SHP77 (cell line): Measurements from ENCODE around the gene NQO2.
"Not testable (repeated sequence)": the region's sequence is repeated elsewhere in the genome, so short reads cannot be mapped to it uniquely, and the experiment has no call there.

Experiments used
- DNase-seq, 2 experiments: peaks; one replicate each; lab custom pipeline; 2025; lab: John Stamatoyannopoulos, UW

The NQO2 gene

DNA sequence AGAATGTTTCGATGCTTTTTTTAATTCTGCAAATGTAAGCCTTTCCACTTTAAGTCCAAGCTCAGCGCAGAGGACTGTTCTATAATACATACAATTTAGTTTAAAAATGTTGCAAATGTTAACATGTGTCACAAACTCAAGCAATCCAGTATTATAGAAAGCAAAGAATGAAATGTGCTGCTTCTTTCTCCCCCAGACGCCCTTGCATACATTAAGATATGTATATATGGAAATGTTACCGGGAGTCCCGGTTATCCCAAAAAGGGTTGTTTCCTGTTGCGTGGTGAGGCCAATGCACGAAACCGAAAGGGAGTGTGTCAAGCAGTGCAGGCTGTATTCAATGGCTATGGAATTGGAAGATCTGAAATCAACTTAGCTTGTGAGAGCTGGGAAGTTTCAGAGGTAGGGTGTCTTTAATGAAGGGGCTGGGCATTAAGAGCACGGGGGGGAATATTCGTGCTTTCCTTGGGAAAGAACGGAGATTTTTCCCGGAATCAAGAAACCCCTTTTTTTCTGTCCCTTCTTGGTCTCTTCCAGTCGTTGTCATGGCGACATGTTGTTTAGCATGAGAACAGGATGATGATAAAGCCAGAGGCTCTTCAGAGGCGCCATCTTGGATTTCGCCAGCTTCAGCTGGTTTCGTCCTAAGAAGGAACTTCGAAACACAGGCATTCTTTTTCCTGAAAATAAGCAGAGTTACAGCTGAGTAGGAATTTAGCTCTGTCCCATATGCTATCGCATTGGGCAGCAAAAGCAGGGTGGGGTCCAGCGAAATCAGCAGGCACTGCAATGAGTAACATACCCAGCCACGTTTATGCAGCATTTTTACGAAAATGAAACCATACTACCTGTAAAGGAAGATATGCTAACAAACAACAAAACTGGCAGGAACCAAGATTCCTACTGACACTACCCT, 10.1 kb upstream of the NQO2 start:
- DNase-seq = peak; percentile 91 to 94

- DNase-seq = peak in 1 of 2 experiments; percentile 18
Observed at GRCh38 chr6:2990248-2990931, 9.3 kb upstream of the NQO2 start.

DNA sequence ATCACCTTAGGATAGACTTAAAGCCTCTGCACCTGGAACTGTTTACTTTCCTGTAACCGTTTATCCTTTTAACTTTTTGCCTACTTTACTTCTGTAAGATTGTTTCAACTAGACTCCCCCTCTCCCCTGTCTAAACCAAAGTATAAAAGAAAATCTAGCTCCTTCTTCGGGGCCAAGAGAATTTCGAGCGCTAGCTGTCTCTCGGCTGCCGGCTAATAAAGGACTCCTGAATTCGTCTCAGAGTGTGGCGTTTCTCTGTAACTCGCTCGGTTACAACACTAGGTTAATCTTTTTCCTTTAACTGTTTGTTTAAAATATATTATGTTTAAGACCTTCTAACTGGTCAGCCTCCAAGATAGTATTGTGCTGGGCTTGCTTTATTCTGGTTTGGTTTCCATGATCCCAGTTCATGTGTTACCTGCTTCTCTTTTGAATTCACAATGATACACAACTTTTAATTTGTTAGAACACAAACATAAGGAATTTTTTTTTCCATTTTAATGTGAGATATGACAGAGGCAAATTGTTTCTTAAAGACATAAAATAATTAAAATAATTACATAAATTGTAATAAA, 8.7 kb upstream of the NQO2 start:
- peak in 1 of 2 experiments; percentile 43 for DNase-seq

GRCh38 chr6:2992330-2992979, 7.2 kb upstream of the NQO2 start:
- no peak for DNase-seq

DNA sequence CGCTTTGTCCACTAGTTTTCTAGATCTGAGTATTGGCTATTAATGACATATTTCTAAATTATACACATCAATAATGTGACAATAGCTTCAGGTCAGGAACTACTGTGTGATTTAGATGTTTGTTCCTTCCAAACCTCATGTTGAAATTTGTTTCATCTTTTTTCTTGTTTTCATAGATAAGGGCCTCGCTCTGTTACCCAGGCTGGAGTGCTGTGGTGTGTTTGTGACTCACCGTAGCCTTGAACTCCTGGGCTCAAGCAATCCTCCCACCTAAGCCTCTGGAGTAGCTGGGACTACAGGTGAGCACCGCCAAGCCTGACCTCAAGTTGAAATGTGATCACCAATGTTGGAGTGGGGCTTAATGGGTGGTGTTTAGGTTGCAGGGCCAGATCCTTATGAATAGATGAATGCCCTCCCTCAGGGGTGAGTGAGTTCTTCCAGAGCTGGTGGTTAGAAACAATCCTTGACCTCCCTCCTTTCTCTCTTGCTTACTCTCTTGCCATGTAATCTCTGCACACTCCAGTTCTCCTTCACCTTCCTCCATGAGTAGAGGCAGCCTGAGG, 5.9 kb upstream of the NQO2 start:
- DNase-seq = no peak

GRCh38 chr6:2998249-2998997, 1.3 kb upstream of the NQO2 start:
- not testable (repeated sequence) for DNase-seq

DNA sequence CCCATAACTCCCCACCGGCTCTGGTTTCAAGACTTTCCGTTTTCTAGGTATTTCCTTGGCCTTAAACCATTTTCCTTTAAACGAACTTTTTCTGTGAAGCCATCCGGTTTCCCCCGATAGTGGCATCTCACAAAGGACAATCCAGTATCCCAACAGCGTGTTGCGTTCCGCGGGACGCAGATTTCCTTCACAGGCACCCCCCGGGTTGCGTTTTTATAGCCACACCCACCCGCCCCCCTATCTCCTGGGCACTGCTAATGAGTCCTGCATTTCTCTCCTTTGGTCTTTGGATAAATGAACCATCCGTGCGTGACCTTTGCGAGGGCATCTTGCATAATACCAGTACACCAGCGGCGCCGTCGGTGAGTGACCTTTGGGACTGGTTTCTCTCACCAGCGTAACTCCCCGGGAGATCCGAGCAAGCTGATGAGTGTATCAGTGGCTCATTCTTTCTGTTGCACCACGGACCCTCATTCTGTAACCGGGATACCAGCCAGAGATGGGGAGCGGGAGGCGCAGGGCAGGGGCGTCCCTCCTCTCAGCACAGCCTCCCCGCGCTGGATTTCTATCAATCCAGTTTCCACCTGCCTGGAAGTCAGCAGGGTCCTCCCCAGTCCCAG, 586 bp upstream of the NQO2 start:
- DNase-seq = peak in 1 of 2 experiments; percentile 79

DNA sequence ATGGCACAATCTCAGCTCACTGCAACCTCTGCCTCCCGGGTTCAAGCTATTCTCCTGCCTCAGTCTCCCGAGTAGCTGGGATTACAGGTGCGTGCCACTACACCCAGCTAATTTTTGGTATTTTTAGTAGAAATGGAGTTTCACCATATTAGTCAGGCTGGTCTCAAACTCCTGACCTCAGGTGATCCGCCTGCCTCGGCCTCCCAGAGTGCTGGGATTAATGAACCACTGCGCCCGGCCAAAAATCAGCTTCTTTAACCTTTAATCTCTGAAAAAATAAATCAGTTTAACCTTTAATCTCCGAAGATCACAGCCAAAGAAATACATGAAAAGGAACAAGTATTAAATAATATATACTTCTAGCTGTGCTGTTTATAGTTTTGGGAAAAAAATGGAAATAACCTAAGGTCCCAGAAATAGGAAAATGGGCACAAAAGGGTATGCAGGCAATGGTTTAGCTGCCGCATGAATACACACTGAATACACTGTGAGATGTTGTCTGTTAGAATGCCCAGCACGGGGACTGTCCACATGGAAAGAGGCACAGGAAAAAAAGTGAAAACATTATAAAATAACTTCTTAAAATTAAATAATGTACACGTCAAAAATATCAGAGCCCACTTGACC, 1.6 kb downstream of the NQO2 start:
- no peak for DNase-seq

DNA sequence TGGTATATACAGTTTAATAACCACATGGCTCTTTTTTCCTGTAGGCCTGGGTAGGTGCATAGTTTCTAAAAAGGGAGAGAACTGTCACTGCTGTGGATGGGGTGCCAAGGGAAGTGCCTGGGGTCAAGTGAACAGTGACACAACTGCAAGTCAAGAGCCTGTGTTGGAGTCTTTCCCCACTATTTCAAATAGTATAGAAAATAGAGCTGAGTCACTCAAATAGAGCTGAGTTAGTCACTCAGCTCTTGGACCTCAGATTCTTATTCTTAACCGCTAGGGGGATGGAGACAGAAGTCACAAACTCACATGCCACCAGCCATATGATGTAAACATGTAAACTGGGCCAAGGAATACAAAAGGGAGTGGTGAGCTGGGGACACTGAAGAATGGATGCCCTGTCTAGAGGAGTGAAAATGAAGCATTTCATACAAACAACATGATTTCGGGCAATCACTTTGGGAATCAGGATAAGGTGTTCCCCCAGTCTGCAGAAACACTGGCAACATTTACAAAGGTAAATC, 2.1 kb downstream of the NQO2 start:
- DNase-seq = peak; percentile 57 to 61

DNA sequence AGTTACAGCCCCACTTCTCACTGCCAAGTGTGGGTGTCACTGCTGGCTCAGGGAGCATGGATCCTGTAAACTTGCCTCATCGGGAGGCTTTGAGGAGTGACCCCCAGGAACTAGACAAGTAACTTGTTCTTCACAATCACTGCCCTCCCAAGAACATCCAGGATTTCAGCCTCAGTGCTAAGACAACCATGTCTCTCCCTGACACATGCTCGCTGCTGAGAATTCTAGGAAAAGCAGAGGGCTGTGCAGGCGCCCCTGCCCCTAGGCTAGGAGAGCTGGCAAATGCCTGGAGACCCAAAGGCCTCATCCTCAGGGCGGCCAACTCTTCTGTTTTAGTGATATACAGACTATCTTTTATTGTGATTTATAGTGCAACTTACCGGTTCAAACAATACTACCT, 3.5 kb downstream of the NQO2 start:
- not testable (repeated sequence) for DNase-seq

DNA sequence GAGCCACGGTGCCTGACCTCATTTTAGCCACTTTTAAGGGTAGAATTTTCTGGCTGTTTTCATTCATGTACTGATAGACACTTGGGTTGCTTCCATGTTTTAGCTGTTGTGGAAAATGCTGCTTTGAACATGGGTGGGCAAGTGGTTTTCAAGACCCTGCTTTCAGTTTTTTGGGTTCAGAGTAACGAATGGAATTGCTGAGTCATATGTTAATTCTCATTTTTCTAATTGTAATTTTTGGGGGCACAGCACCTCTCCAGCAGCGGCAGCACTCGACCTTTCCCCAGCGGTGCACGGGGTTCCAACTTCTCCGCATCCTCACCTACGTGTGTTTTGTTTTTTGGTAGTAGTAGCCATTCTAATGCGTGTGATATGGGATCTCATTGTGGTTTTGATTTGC, 5.4 kb downstream of the NQO2 start:
- no peak for DNase-seq

- DNase-seq = no peak
Observed at GRCh38 chr6:3005874-3006273, 6.2 kb downstream of the NQO2 start.

DNA sequence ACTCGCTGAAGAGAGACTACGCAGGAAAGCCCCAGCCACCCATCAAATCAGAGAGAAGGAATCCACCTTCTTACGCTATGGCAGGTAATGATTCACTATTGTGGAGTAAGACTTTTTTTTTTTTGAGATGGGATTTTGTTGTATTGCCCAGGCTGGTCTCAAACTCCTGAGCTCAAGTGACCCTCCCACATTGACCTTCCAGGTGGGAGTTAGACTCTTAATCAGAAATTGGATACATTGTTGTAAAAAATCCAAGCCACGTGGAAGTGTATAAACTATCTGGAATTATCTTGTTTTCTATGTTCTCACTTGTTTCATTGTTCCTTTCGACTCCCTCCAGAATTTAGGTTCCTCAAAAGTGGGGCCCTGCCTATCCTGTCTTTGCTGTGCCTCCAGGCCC, 6.8 kb downstream of the NQO2 start:
- DNase-seq = no peak

GRCh38 chr6:3007571-3007970, 7.9 kb downstream of the NQO2 start:
- no peak for DNase-seq

GRCh38 chr6:3008712-3009265, 9.1 kb downstream of the NQO2 start:
- not testable (repeated sequence) for DNase-seq

- DNase-seq = no peak
Observed at GRCh38 chr6:3009930-3010329, 10.2 kb downstream of the NQO2 start.

DNA sequence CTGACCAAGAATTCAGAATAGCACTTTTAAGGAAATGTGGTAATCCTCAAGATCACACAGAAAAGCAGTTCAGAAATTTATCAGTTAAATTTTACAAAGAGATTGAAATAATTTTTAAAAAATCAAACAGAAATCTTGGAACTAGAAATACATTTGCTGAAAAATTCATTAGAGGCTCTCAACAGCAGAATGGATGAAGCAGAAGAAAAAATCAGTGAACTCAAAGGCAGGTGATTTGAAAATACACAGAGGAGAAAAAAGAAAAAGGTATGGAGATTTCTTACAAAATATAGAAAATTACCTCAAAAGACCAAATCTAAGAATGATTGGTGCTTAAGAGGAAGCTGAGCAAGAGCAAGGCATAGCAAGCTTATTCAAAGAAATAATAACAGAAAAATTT, 11.5 kb downstream of the NQO2 start:
- DNase-seq = no peak

GRCh38 chr6:3011592-3011991, 11.9 kb downstream of the NQO2 start:
- no peak for DNase-seq

DNA sequence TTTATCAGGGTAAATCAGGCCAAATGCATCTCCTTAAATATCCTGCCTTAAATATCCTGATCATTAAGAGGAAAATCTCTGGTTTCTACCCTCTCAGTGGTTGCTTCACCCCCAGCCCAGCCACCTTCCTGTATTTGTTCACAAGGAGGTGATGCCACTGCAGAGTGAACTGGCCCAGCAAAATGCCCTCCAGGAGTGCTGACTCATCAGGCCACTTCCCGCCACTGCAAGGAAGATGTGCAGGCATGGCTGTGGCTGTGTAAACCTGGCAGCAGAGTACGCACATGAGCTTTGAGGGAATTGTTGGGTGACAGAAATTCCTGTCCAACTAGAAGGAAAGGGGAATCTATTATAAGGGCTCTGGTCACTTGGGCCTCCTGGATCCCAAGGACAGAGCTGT, 13.8 kb downstream of the NQO2 start:
- peak in 1 of 2 experiments; percentile 11 for DNase-seq
